Measurements from ENCODE around the gene SLC4A9.

Gene SLC4A9

DNA sequence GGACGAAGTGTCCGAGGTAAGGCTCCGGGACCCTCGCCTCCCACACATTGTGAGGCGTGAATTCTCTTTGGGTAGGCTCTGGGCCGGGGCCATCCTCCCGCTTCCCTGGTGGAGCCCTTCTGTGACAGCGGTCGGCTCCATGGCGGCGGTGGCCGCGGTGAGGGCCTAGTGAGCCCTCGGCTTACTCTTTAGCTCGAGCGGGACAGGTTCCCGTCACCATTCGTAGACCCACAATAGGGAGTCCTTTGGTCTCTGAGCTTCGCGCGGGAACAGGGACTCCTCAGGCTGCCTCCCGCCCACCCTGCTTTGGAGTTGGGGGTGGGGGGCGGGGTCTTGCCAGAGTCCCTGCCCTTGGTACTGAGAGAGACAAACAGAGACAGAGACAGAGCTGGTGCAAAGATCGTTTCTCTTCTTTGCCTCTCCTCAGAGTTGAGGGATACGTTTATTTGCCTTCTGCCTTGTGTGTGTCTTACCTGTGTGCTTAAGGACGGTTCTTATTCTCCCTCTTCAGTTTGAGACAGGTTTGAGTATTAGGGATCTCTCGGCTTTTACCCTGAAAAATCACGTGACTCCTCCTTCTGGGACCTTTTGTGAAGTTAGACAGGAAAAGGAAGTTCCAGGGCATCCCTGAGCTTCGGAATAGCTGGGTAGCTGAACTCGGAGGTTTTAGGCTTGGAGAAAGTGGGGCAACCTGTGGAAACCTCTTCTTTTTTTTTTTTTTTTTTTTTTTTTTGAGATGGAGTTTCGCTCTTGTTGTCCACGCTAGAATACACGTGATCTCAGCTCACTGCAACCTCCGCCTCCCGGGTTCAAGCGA lies 42.5 kb downstream of the SLC4A9 start (continued):
- TF ChIP-seq ZSCAN16 (tag by site-specific recombination; IDR thresholded peaks at IDR 0.05) = no peak
- peak; percentile 25; the same call in 1 of the 2 replicates for TF ChIP-seq ZSCAN30 (tag by site-specific recombination; IDR thresholded peaks at IDR 0.05)
- TF ChIP-seq, protein P1, sequence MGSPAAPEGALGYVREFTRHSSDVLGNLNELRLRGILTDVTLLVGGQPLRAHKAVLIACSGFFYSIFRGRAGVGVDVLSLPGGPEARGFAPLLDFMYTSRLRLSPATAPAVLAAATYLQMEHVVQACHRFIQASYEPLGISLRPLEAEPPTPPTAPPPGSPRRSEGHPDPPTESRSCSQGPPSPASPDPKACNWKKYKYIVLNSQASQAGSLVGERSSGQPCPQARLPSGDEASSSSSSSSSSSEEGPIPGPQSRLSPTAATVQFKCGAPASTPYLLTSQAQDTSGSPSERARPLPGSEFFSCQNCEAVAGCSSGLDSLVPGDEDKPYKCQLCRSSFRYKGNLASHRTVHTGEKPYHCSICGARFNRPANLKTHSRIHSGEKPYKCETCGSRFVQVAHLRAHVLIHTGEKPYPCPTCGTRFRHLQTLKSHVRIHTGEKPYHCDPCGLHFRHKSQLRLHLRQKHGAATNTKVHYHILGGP (tag by site-specific recombination; IDR thresholded peaks at IDR 0.05) = no peak
- no peak for TF ChIP-seq ZNF146 (tag by site-specific recombination; IDR thresholded peaks at IDR 0.05)
- no peak for TF ChIP-seq GLI4 (tag by site-specific recombination; IDR thresholded peaks at IDR 0.05)
- TF ChIP-seq IKZF3 (tag by site-specific recombination; IDR thresholded peaks at IDR 0.05) = peak; percentile 72
- TF ChIP-seq ZNF785 (tag by site-specific recombination; IDR thresholded peaks at IDR 0.05) = no peak
- TF ChIP-seq ZNF843 (tag by site-specific recombination; IDR thresholded peaks at IDR 0.05) = no peak
- TF ChIP-seq ZNF777 (tag by site-specific recombination; IDR thresholded peaks at IDR 0.05; ENCODE audit: borderline replicate concordance) = no peak
- TF ChIP-seq ZNF660 (tag by site-specific recombination; IDR thresholded peaks at IDR 0.05) = 0 out of 2 replicates have a peak, but pooled peaks have one; percentile 8
- TF ChIP-seq ZNF2 (tag by site-specific recombination; IDR thresholded peaks at IDR 0.05) = no peak; the same call in 1 of the 2 replicates
- no peak for TF ChIP-seq ZNF664 (tag by site-specific recombination; IDR thresholded peaks at IDR 0.05)
- TF ChIP-seq, protein P2, sequence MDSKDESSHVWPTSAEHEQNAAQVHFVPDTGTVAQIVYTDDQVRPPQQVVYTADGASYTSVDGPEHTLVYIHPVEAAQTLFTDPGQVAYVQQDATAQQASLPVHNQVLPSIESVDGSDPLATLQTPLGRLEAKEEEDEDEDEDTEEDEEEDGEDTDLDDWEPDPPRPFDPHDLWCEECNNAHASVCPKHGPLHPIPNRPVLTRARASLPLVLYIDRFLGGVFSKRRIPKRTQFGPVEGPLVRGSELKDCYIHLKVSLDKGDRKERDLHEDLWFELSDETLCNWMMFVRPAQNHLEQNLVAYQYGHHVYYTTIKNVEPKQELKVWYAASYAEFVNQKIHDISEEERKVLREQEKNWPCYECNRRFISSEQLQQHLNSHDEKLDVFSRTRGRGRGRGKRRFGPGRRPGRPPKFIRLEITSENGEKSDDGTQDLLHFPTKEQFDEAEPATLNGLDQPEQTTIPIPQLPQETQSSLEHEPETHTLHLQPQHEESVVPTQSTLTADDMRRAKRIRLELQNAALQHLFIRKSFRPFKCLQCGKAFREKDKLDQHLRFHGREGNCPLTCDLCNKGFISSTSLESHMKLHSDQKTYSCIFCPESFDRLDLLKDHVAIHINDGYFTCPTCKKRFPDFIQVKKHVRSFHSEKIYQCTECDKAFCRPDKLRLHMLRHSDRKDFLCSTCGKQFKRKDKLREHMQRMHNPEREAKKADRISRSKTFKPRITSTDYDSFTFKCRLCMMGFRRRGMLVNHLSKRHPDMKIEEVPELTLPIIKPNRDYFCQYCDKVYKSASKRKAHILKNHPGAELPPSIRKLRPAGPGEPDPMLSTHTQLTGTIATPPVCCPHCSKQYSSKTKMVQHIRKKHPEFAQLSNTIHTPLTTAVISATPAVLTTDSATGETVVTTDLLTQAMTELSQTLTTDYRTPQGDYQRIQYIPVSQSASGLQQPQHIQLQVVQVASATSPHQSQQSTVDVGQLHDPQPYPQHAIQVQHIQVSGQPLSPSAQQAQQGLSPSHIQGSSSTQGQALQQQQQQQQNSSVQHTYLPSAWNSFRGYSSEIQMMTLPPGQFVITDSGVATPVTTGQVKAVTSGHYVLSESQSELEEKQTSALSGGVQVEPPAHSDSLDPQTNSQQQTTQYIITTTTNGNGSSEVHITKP (tag by site-specific recombination; IDR thresholded peaks at IDR 0.05) = no peak
- TF ChIP-seq ZNF529 (tag by site-specific recombination; IDR thresholded peaks at IDR 0.05; ENCODE audit: insufficient replicate concordance) = no peak
- TF ChIP-seq ZNF350 (tag by site-specific recombination; IDR thresholded peaks at IDR 0.05) = no peak
- no peak for TF ChIP-seq ZNF560 (tag by site-specific recombination; IDR thresholded peaks at IDR 0.05; ENCODE audit: borderline replicate concordance)
- no peak for TF ChIP-seq GLIS1 (tag by site-specific recombination; IDR thresholded peaks at IDR 0.05)
- TF ChIP-seq ZNF707 (tag by site-specific recombination; IDR thresholded peaks at IDR 0.05) = no peak
- no peak for TF ChIP-seq HOXA7 (CRISPR knock-in tag; IDR thresholded peaks at IDR 0.05; ENCODE audit: borderline replicate concordance)
- TF ChIP-seq, protein P3, sequence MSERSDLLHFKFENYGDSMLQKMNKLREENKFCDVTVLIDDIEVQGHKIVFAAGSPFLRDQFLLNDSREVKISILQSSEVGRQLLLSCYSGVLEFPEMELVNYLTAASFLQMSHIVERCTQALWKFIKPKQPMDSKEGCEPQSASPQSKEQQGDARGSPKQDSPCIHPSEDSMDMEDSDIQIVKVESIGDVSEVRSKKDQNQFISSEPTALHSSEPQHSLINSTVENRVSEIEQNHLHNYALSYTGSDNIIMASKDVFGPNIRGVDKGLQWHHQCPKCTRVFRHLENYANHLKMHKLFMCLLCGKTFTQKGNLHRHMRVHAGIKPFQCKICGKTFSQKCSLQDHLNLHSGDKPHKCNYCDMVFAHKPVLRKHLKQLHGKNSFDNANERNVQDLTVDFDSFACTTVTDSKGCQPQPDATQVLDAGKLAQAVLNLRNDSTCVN (tag by site-specific recombination; optimal IDR thresholded peaks at IDR 0.05) = no peak
- no peak for TF ChIP-seq ZNF121 (tag by site-specific recombination; IDR thresholded peaks at IDR 0.05)
- no peak for TF ChIP-seq RBAK (tag by site-specific recombination; IDR thresholded peaks at IDR 0.05)
- TF ChIP-seq ZNF514 (tag by site-specific recombination; IDR thresholded peaks at IDR 0.05) = no peak
- no peak; the same call in 1 of the 2 replicates for TF ChIP-seq ZNF558 (tag by site-specific recombination; IDR thresholded peaks at IDR 0.05)
- TF ChIP-seq YY1 (tag by site-specific recombination; IDR thresholded peaks at IDR 0.05) = 0 out of 2 replicates have a peak, but pooled peaks have one; percentile 45
- TF ChIP-seq ZNF549 (tag by site-specific recombination; IDR thresholded peaks at IDR 0.05) = no peak
- TF ChIP-seq SCRT2 (tag by site-specific recombination; IDR thresholded peaks at IDR 0.05) = peak; percentile 85
- TF ChIP-seq ZNF112 (tag by site-specific recombination; IDR thresholded peaks at IDR 0.05) = no peak
- TF ChIP-seq, protein P4, sequence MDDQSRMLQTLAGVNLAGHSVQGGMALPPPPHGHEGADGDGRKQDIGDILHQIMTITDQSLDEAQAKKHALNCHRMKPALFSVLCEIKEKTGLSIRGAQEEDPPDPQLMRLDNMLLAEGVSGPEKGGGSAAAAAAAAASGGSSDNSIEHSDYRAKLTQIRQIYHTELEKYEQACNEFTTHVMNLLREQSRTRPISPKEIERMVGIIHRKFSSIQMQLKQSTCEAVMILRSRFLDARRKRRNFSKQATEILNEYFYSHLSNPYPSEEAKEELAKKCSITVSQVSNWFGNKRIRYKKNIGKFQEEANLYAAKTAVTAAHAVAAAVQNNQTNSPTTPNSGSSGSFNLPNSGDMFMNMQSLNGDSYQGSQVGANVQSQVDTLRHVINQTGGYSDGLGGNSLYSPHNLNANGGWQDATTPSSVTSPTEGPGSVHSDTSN (CRISPR knock-in tag; IDR thresholded peaks at IDR 0.05) = no peak
- TF ChIP-seq ZNF768 (tag by site-specific recombination; IDR thresholded peaks at IDR 0.05) = no peak
- no peak for TF ChIP-seq ZNF174 (tag by site-specific recombination; IDR thresholded peaks at IDR 0.05)
- peak; percentile 52; the same call in 1 of the 2 replicates for TF ChIP-seq ZBTB20 (tag by site-specific recombination; IDR thresholded peaks at IDR 0.05)
